K562 (cell line): ENCODE data around the gene AGR2. TPM values are rescaled to one million over a fixed set of nuclear protein-coding genes. Genes with fewer than 3 reads are reported as not detected.
A peak's percentile ranks its signal among the peaks of the same experiment; 100 is the strongest.

ENCODE experiments used
- ARID1B ChIP-seq: fragments of 450-650 bp; IDR thresholded peaks from 2 replicates; pipeline ENCODE4 v1.6.1; 2016; ENCODE audit warnings: antibody characterized with exemption, mild to moderate bottlenecking, inconsistent platforms
- CHD1 ChIP-seq: fragments of 200-600 bp; sonication (generic); IDR thresholded peaks from one replicate; pipeline ENCODE4 v1.6.1; 2012; ENCODE audit warnings: mild to moderate bottlenecking, moderate library complexity, low read length, inconsistent platforms
- HDAC3 ChIP-seq: fragments of 450-650 bp; IDR thresholded peaks from 2 replicates; pipeline ENCODE4 v1.6.1; 2018; ENCODE audit warnings: borderline replicate concordance, mild to moderate bottlenecking, moderate library complexity; ENCODE audit not compliant: partially characterized antibody
- HNRNPLL ChIP-seq: fragments of 200-400 bp; formaldehyde crosslinking; IDR thresholded peaks from 2 replicates; pipeline ENCODE4 v1.6.1; 2017; ENCODE audit warnings: low read length, low read depth, mild to moderate bottlenecking; ENCODE audit not compliant: poor library complexity, severe bottlenecking
- KDM2B ChIP-seq: fragments of 250-450 bp; sonication (Bioruptor Pico); IDR thresholded peaks from 2 replicates; pipeline ENCODE4 v1.8.0; 2021; ENCODE audit warnings: mild to moderate bottlenecking, moderate library complexity
- KDM5B ChIP-seq: fragments of 200-600 bp; sonication (generic); IDR thresholded peaks from 2 replicates; pipeline ENCODE4 v1.6.1; 2012; ENCODE audit warnings: low read depth, mild to moderate bottlenecking, moderate library complexity, low read length, control low read depth, inconsistent platforms; ENCODE audit not compliant: insufficient replicate concordance
- KLF1 ChIP-seq: fragments of 450-650 bp; IDR thresholded peaks from 2 replicates; pipeline ENCODE4 v1.6.1; 2016; ENCODE audit warnings: missing genetic modification characterization, missing compliant biosample characterization
- MTA1 ChIP-seq: fragments of 450-650 bp; IDR thresholded peaks from 2 replicates; pipeline ENCODE4 v1.6.1; 2017; ENCODE audit warnings: borderline replicate concordance
- NR2C2 ChIP-seq, 2 experiments: fragments of 200-800 bp in 1 of 2; sonication (Bioruptor generic) in 1 of 2; sonication (generic) in 1 of 2; formaldehyde crosslinking in 1 of 2; IDR thresholded peaks; 2 replicates each; pipeline versions ENCODE4 v1.6.1 to v1.8.0; 2016 to 2022; ENCODE audit warnings: mild to moderate bottlenecking in 1 of 2, missing compliant biosample characterization in 1 of 2, missing genetic modification characterization in 1 of 2, missing genetic modification reagents in 1 of 2
- NR2F6 ChIP-seq: fragments of 450-650 bp; formaldehyde crosslinking; IDR thresholded peaks from 2 replicates; pipeline ENCODE4 v1.4.0; 2020; ENCODE audit warnings: mild to moderate bottlenecking
- SAFB ChIP-seq: fragments of 200-400 bp; formaldehyde crosslinking; IDR thresholded peaks from 2 replicates; pipeline ENCODE4 v1.6.1; 2017; ENCODE audit warnings: low read depth, low read length, borderline replicate concordance
- SRSF1 ChIP-seq: fragments of 200-400 bp; formaldehyde crosslinking; IDR thresholded peaks from 2 replicates; pipeline ENCODE4 v1.6.1; 2017; ENCODE audit warnings: mild to moderate bottlenecking, low read depth, low read length, moderate library complexity
- STAG1 ChIP-seq: sonication (generic); formaldehyde crosslinking; IDR thresholded peaks from 2 replicates; pipeline ENCODE4 v1.5.0; 2020; ENCODE audit warnings: missing genetic modification reagents, borderline replicate concordance
- TARDBP ChIP-seq: fragments of 450-650 bp; IDR thresholded peaks from 2 replicates; pipeline ENCODE4 v1.6.1; 2016
- TSHZ1 ChIP-seq: fragments of 250-450 bp; sonication (Bioruptor Pico); IDR thresholded peaks from 2 replicates; pipeline ENCODE4 v1.4.0; 2020; ENCODE audit warnings: mild to moderate bottlenecking, moderate library complexity
- YY1 ChIP-seq, 3 experiments: IDR thresholded peaks; 2 replicates each; pipeline ENCODE4 v1.6.1; 2011; ENCODE audit warnings: low read length in 2 of 3, mild to moderate bottlenecking in 2 of 3, moderate library complexity in 2 of 3, borderline replicate concordance in 1 of 3, control low read depth in 1 of 3, low read depth in 1 of 3; ENCODE audit not compliant: insufficient read depth in 3 of 3, insufficient replicate concordance in 2 of 3, control insufficient read depth in 1 of 3, insufficient read length in 1 of 3; ENCODE audit errors: extremely low read depth in 1 of 3
- ZBTB1 ChIP-seq: sonication (generic); formaldehyde crosslinking; IDR thresholded peaks from 2 replicates; pipeline ENCODE4 v1.8.1; 2023; ENCODE audit warnings: missing genetic modification reagents, low read depth, mild to moderate bottlenecking, borderline replicate concordance
- ZBTB8A ChIP-seq: fragments of 450-650 bp; IDR thresholded peaks from 2 replicates; pipeline ENCODE4 v1.6.1; 2018; ENCODE audit warnings: mild to moderate bottlenecking, moderate library complexity; ENCODE audit not compliant: partially characterized antibody
- ZNF197 ChIP-seq: fragments of 200-800 bp; sonication (Bioruptor generic); IDR thresholded peaks from 2 replicates; pipeline ENCODE4 v1.6.1; 2016; ENCODE audit warnings: low read depth, missing genetic modification characterization, missing compliant biosample characterization
- ZNF347 ChIP-seq: fragments of 450-650 bp; formaldehyde crosslinking; IDR thresholded peaks from 2 replicates; pipeline ENCODE4 v1.4.0; 2020; ENCODE audit warnings: low read depth, mild to moderate bottlenecking, moderate library complexity
- ZNF561 ChIP-seq: fragments of 450-650 bp; formaldehyde crosslinking; conservative IDR thresholded peaks from 2 replicates; pipeline ENCODE4 v1.4.0; 2020; ENCODE audit warnings: mild to moderate bottlenecking, moderate library complexity
- polyA plus RNA-seq, 8 experiments: library from polyadenylated mRNA; depleted of rRNA in 4 of 8; stranded (reverse) in 5 of 8; unstranded in 3 of 8; fragments of >200 nt; fragmentation: Nextera tagmentation in 2 of 8; fragmentation: Illumina TruSeq in 1 of 8; extraction: Ambion mirVana in 2 of 8; extraction: Trizol in 1 of 8; gene quantifications; 2 replicates each; pipeline versions ENCODE4 v1.2.1 to v1.2.3, GENCODE V29; 2011 to 2014; ENCODE audit warnings: inconsistent platforms in 1 of 8, missing spikeins in 1 of 8
- total RNA-seq, 7 experiments: library from RNA; depleted of rRNA in 6 of 7; stranded (reverse); fragments of >200 nt in 6 of 7; fragmentation: Illumina TruSeq in 2 of 7; extraction: Trizol in 2 of 7; gene quantifications; 2 replicates each; pipeline versions ENCODE4 v1.2.1 to v1.2.3, GENCODE V29; 2011 to 2021; ENCODE audit warnings: low replicate concordance in 1 of 7
- TF ChIP-seq, protein P1 (sequence below): fragments of 450-650 bp; IDR thresholded peaks from one replicate; pipeline ENCODE4 v1.6.1; 2018; ENCODE audit warnings: mild to moderate bottlenecking, moderate library complexity; ENCODE audit not compliant: partially characterized antibody

AGR2 gene
- total and polyA plus RNA-seq, 9 of the 15 experiments (the other 6 are each of a cell fraction or from before 2014, with no cell fraction given): 0.66 TPM; not detected in 8

GRCh38 chr7:16753932-16754855 is 50.6 kb downstream of the AGR2 start (continued):
- TF ChIP-seq ARID1B (0 out of 2 replicates have a peak, but pooled peaks have one; percentile 18), TSHZ1 (CRISPR knock-in tag) (no peak), NR2C2 (CRISPR knock-in tag; IDR thresholded peaks at IDR 0.05) (0 out of 2 replicates have a peak, but pooled peaks have one; percentile 14), NR2C2 (tag; IDR thresholded peaks at IDR 0.05) (peak; percentile 22; the same call in 1 of the 2 replicates), STAG1 (CRISPR knock-in tag) (no peak), YY1 (IDR thresholded peaks at IDR 0.05; ENCODE audit: borderline replicate concordance in 1 of 3, control insufficient read depth in 1 of 3, extremely low read depth in 1 of 3, insufficient read depth in 3 of 3, insufficient read length in 1 of 3, insufficient replicate concordance in 2 of 3, low read depth in 1 of 3, low read length in 2 of 3) (peak in 1 of 3 experiments; percentile 48), ZNF197 (CRISPR knock-in tag) (no peak), KDM5B (peak; percentile 64), KLF1 (no peak), TARDBP (no peak), NR2F6 (CRISPR knock-in tag) (no peak), SAFB (no peak), ZBTB8A (no peak), MTA1 (0 out of 2 replicates have a peak, but pooled peaks have one; percentile 14), ZBTB1 (CRISPR knock-in tag) (no peak), ZNF347 (CRISPR knock-in tag) (no peak), CHD1 (peak; percentile 65), SRSF1 (no peak), ZNF561 (no peak), HDAC3 (no peak), HNRNPLL (peak; percentile 24), KDM2B (CRISPR knock-in tag) (no peak)
- TF ChIP-seq, protein P1, sequence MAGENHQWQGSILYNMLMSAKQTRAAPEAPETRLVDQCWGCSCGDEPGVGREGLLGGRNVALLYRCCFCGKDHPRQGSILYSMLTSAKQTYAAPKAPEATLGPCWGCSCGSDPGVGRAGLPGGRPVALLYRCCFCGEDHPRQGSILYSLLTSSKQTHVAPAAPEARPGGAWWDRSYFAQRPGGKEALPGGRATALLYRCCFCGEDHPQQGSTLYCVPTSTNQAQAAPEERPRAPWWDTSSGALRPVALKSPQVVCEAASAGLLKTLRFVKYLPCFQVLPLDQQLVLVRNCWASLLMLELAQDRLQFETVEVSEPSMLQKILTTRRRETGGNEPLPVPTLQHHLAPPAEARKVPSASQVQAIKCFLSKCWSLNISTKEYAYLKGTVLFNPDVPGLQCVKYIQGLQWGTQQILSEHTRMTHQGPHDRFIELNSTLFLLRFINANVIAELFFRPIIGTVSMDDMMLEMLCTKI: no peak
